Peyer's patch (tissue), 4 donors: ENCODE results near the gene ITSN2.

Experiments
- POLR2A ChIP-seq, 2 donors: fragments of 450-650 bp; IDR thresholded peaks; one replicate each; pipeline ENCODE4 v1.5.1; 2017; ENCODE audit warnings: antibody characterized with exemption in 2 of 2, mild to moderate bottlenecking in 2 of 2, moderate library complexity in 2 of 2
- TF ChIP-seq, protein P1 (sequence below), 6 experiments: fragments of 450-650 bp in 4 of 6; fragments of 200-600 bp in 2 of 6; sonication (generic) in 1 of 6; IDR thresholded peaks; one replicate each; pipeline ENCODE4 v1.5.1; 2017 to 2019; ENCODE audit warnings: antibody characterized with exemption in 6 of 6, mild to moderate bottlenecking in 3 of 6, moderate library complexity in 1 of 6

DNA sequence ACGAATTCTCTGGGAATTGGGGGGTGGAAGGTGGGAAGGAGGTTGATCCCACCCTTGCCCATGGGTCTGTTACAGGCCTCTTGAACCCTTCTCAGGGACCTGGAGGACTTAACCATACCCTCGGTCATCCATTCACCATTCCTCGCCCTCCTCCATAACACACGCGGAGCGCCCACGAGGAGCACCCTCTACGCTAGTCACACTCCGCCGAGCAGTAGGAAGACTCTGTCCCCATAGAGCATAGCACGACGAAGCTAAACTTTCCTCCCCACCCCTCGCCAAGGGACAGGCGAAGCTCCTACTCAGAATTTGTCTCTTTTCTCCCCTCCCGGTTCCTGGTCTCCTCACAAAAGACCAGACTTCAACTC, 611 bp upstream of the ITSN2 start:
- TF ChIP-seq POLR2A (IDR thresholded peaks at IDR 0.05): no peak
- TF ChIP-seq, protein P1, sequence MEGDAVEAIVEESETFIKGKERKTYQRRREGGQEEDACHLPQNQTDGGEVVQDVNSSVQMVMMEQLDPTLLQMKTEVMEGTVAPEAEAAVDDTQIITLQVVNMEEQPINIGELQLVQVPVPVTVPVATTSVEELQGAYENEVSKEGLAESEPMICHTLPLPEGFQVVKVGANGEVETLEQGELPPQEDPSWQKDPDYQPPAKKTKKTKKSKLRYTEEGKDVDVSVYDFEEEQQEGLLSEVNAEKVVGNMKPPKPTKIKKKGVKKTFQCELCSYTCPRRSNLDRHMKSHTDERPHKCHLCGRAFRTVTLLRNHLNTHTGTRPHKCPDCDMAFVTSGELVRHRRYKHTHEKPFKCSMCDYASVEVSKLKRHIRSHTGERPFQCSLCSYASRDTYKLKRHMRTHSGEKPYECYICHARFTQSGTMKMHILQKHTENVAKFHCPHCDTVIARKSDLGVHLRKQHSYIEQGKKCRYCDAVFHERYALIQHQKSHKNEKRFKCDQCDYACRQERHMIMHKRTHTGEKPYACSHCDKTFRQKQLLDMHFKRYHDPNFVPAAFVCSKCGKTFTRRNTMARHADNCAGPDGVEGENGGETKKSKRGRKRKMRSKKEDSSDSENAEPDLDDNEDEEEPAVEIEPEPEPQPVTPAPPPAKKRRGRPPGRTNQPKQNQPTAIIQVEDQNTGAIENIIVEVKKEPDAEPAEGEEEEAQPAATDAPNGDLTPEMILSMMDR (IDR thresholded peaks at IDR 0.05): no peak
